SK-N-SH (cell line): ENCODE results near the gene ARCN1. TPM values are rescaled to one million over a fixed set of nuclear protein-coding genes. Genes with fewer than 3 reads are reported as not detected.

Experiments used
- CTCF ChIA-PET: fragments of 300-600, 350-600 bp; formaldehyde crosslinking; extraction: SDS; loops from one replicate; lab custom pipeline; 2021; lab: Yijun Ruan, JAX
- POLR2A ChIA-PET: fragments of 350-600 bp; sonication (Branson Sonifier 250); formaldehyde crosslinking; extraction: SDS; loops from one replicate; lab custom pipeline; 2020; ENCODE audit warnings: antibody characterized with exemption, inconsistent platforms; lab: Yijun Ruan, JAX
- DNase-seq: peaks from one replicate; pipeline ENCODE4 v3.0.0; 2012
- H2AFZ ChIP-seq: fragments of 200-600 bp; sonication (generic); 2 replicates; pipeline ENCODE4 v1.8.1; 2016; ENCODE audit warnings: antibody characterized with exemption, mild to moderate bottlenecking, low read depth
- H3F3A ChIP-seq: fragments of 200-600 bp; sonication (generic); replicated peaks from 2 replicates; pipeline ENCODE3; 2016; ENCODE audit warnings: antibody characterized with exemption, mild to moderate bottlenecking; ENCODE audit not compliant: insufficient read depth
- H3K27ac ChIP-seq, 2 experiments: fragments of 200-500 bp in 1 of 2; fragments of 200-600 bp in 1 of 2; sonication (Bioruptor generic) in 1 of 2; sonication (generic), shearing (Covaris generic) in 1 of 2; 2 replicates each; pipeline versions ENCODE4 v1.5.1 to v1.6.1; 2014 to 2016; ENCODE audit warnings: low read depth in 2 of 2, inconsistent platforms in 1 of 2, low read length in 1 of 2, mild to moderate bottlenecking in 1 of 2, mixed read lengths in 1 of 2
- H3K27me3 ChIP-seq: fragments of 200-600 bp; sonication (generic), shearing (Covaris generic); 2 replicates; pipeline ENCODE4 v1.6.1; 2016; ENCODE audit warnings: mixed run types; ENCODE audit not compliant: insufficient read depth
- H3K36me3 ChIP-seq, 2 experiments: fragments of 200-500 bp in 1 of 2; fragments of 200-600 bp in 1 of 2; sonication (Bioruptor generic) in 1 of 2; sonication (generic) in 1 of 2; replicated peaks in 1 of 2; 2 replicates each; pipeline versions ENCODE3 to v1.5.1; 2014 to 2016; ENCODE audit warnings: low read length in 1 of 2, mild to moderate bottlenecking in 1 of 2; ENCODE audit not compliant: insufficient read depth in 2 of 2, control insufficient read depth in 1 of 2
- H3K4me1 ChIP-seq, 2 experiments: fragments of 200-500 bp in 1 of 2; fragments of 200-600 bp in 1 of 2; sonication (Bioruptor generic) in 1 of 2; sonication (generic), shearing (Covaris generic) in 1 of 2; 2 replicates each; pipeline versions ENCODE4 v1.5.1 to v1.6.1; 2014 to 2016; ENCODE audit warnings: low read depth in 1 of 2, low read length in 1 of 2, mixed run types in 1 of 2; ENCODE audit not compliant: insufficient read depth in 2 of 2, control insufficient read depth in 1 of 2
- H3K4me2 ChIP-seq: fragments of 200-600 bp; sonication (generic), shearing (Covaris generic); 2 replicates; pipeline ENCODE4 v1.6.1; 2017; ENCODE audit warnings: mixed run types
- H3K4me3 ChIP-seq, 2 experiments: fragments of 200-500 bp in 1 of 2; fragments of 200-600 bp in 1 of 2; sonication (Bioruptor generic) in 1 of 2; sonication (generic), shearing (Covaris generic) in 1 of 2; 2 replicates each; pipeline versions ENCODE4 v1.5.1 to v1.8.1; 2014 to 2016; ENCODE audit warnings: low read depth in 2 of 2, inconsistent platforms in 1 of 2, low read length in 1 of 2, mild to moderate bottlenecking in 1 of 2, mixed read lengths in 1 of 2, moderate library complexity in 1 of 2
- H3K79me2 ChIP-seq: fragments of 200-600 bp; sonication (generic); 2 replicates; pipeline ENCODE4 v1.8.1; 2017; ENCODE audit warnings: mild to moderate bottlenecking; ENCODE audit not compliant: insufficient read depth
- H3K9ac ChIP-seq: fragments of 200-600 bp; sonication (generic); 2 replicates; pipeline ENCODE4 v1.6.1; 2017; ENCODE audit warnings: mixed run types
- H3K9me2 ChIP-seq: fragments of 200-600 bp; sonication (generic); 2 replicates; pipeline ENCODE4 v1.6.1; 2017; ENCODE audit warnings: mixed run types
- H3K9me3 ChIP-seq: fragments of 200-600 bp; sonication (generic); 2 replicates; pipeline ENCODE4 v1.6.1; 2017; ENCODE audit warnings: mixed run types, mild to moderate bottlenecking, moderate library complexity
- H4K20me1 ChIP-seq: fragments of 200-600 bp; sonication (generic); 2 replicates; pipeline ENCODE4 v1.6.1; 2017; ENCODE audit warnings: mild to moderate bottlenecking, mixed run types; ENCODE audit not compliant: insufficient read depth
- CHD2 ChIP-seq: fragments of 150-350 bp; IDR thresholded peaks from 2 replicates; pipeline ENCODE4 v1.6.1; 2018; ENCODE audit warnings: low read length; ENCODE audit not compliant: partially characterized antibody
- CTCF ChIP-seq: fragments of 200-600 bp; sonication (generic); IDR thresholded peaks from 2 replicates; pipeline ENCODE4 v1.6.1; 2017; ENCODE audit warnings: antibody characterized with exemption, mild to moderate bottlenecking, moderate library complexity
- EP300 ChIP-seq, 2 experiments: IDR thresholded peaks; 2 replicates each; pipeline versions ENCODE4 v1.4.0 to v1.6.1; 2012; ENCODE audit warnings: borderline replicate concordance in 1 of 2, low read depth in 1 of 2, low read length in 1 of 2
- EZH2phosphoT487 ChIP-seq: fragments of 200-600 bp; sonication (generic); IDR thresholded peaks from 2 replicates; pipeline ENCODE4 v1.6.1; 2017; ENCODE audit warnings: low read depth, mixed run types, mild to moderate bottlenecking, antibody characterized with exemption, moderate library complexity, borderline replicate concordance
- GATA2 ChIP-seq: sonication (generic); formaldehyde crosslinking; IDR thresholded peaks from 2 replicates; pipeline ENCODE4 v1.5.0; 2020; ENCODE audit warnings: mild to moderate bottlenecking, missing genetic modification reagents
- IRF3 ChIP-seq: fragments of 150-350 bp; IDR thresholded peaks from 2 replicates; pipeline ENCODE4 v1.6.1; 2016; ENCODE audit warnings: mild to moderate bottlenecking, low read depth, low read length
- JUND ChIP-seq: IDR thresholded peaks from 2 replicates; pipeline ENCODE4 v1.4.0; 2012
- MAX ChIP-seq: IDR thresholded peaks from 2 replicates; pipeline ENCODE4 v1.4.0; 2012; ENCODE audit warnings: low read depth
- NFIC ChIP-seq: IDR thresholded peaks from 2 replicates; pipeline ENCODE4 v1.4.0; 2012; ENCODE audit warnings: borderline replicate concordance
- NRF1 ChIP-seq: IDR thresholded peaks from 2 replicates; pipeline ENCODE4 v1.6.1; 2012; ENCODE audit warnings: low read depth, mild to moderate bottlenecking, low read length
- POLR2AphosphoS5 ChIP-seq: IDR thresholded peaks from 2 replicates; pipeline ENCODE4 v1.6.1; 2012; ENCODE audit warnings: low read depth, low read length
- RXRA ChIP-seq: IDR thresholded peaks from 2 replicates; pipeline ENCODE4 v1.4.0; 2012; ENCODE audit warnings: low read depth, mild to moderate bottlenecking, borderline replicate concordance
- SIN3A ChIP-seq: IDR thresholded peaks from 2 replicates; pipeline ENCODE4 v1.6.1; 2012; ENCODE audit warnings: low read depth, mild to moderate bottlenecking, low read length, moderate library complexity, borderline replicate concordance
- SMC3 ChIP-seq: IDR thresholded peaks from 2 replicates; pipeline ENCODE4 v1.6.1; 2012; ENCODE audit warnings: low read depth, low read length, improper control_type of control experiment
- TEAD4 ChIP-seq: IDR thresholded peaks from 2 replicates; pipeline ENCODE4 v1.4.0; 2012; ENCODE audit warnings: mild to moderate bottlenecking, borderline replicate concordance; ENCODE audit not compliant: insufficient read depth
- ZBTB33 ChIP-seq: IDR thresholded peaks from 2 replicates; pipeline ENCODE4 v1.4.0; 2012; ENCODE audit warnings: low read depth, borderline replicate concordance
- WGBS: methylation state at CpG from one replicate; pipeline ENCODE4 v1.1.6; 2017; ENCODE audit warnings: low lambda C conversion rate; 5-methylcytosine and 5-hydroxymethylcytosine counted together
- polyA plus RNA-seq, 3 experiments: library from polyadenylated mRNA; depleted of rRNA; stranded (reverse); fragments of >200 nt; gene quantifications; 2 replicates each; pipeline ENCODE4 v1.2.3, GENCODE V29; 2012

The ARCN1 gene
- polyA plus RNA-seq, 1 of the 3 experiments (the other 2 are of a cell fraction), result 128 TPM

- CTCF ChIA-PET, result interaction anchor here (0.8 kb wide), 1 partner anchor 9 kb away, joined by 3 read pairs; no protein-coding TSS in a partner anchor
- POLR2A ChIA-PET, result no interaction called here
- H3K4me3 ChIP-seq, result no peak overlapping the region
Observed at GRCh38 chr11:118649941-118650340, 77.7 kb downstream of the ARCN1 start.

GRCh38 chr11:118650366-118650765 is 78.2 kb downstream of the ARCN1 start:
- no peak for TF ChIP-seq TEAD4
- TF ChIP-seq SMC3, result no peak
- TF ChIP-seq IRF3, result no peak
- TF ChIP-seq CHD2, result no peak
- TF ChIP-seq CTCF, result no peak
- no peak for TF ChIP-seq NFIC
- TF ChIP-seq RXRA, result no peak
- TF ChIP-seq NRF1, result no peak
- no peak for TF ChIP-seq EP300 (IDR thresholded peaks at IDR 0.05; ENCODE audit: borderline replicate concordance in 1 of 2, low read depth in 1 of 2, low read length in 1 of 2)
- TF ChIP-seq POLR2AphosphoS5, result no peak
- no peak for TF ChIP-seq ZBTB33
- TF ChIP-seq EZH2phosphoT487, result no peak
- TF ChIP-seq MAX, result no peak
- 93% methylated on average over 8 of the region's 8 CpGs for WGBS
- Histone ChIP-seq H3K9me2 (no peaks in the 10 kb centered on the region), H3F3A (peaks cover 26% of the 10 kb centered on the region), H4K20me1 (peaks cover 23% of the 10 kb centered on the region), H3K4me1 (peaks cover 0 to 3% of the 10 kb centered on the region in 2 experiments; a peak in 2 of 4 replicates), H3K27me3 (no peaks in the 10 kb centered on the region), H3K9ac (no peak overlapping the region), H3K9me3 (no peaks in the 10 kb centered on the region), H3K79me2 (peaks cover 11% of the 10 kb centered on the region; the same call in 1 of the 2 replicates), H3K4me2 (no peak overlapping the region), H2AFZ (no peak overlapping the region), H3K4me3 (no peak overlapping the region), H3K27ac (no peak overlapping the region), H3K36me3 (peaks cover 72 to 78% of the 10 kb centered on the region in 2 experiments)
- POLR2A ChIA-PET, result no interaction called here
- DNase-seq, result no peak
- CTCF ChIA-PET, result interaction anchor here (0.8 to 1.0 kb wide), 2 partner anchors 9 to 10 kb away, joined by 3 read pairs; no protein-coding TSS in a partner anchor

More at GRCh38 chr11:118649941-118650340, 77.7 kb downstream of the ARCN1 start:
- DNase-seq, result no peak
- TF ChIP-seq CHD2, result no peak
- TF ChIP-seq NRF1, result no peak
- no peak for TF ChIP-seq GATA2 (CRISPR knock-in tag)
- TF ChIP-seq JUND, result no peak
- TF ChIP-seq TEAD4, result no peak
- no peak for TF ChIP-seq SIN3A
- TF ChIP-seq POLR2AphosphoS5, result no peak
- TF ChIP-seq RXRA, result no peak
- no peak overlapping the region for H3K27ac ChIP-seq
- peaks cover 23% of the 10 kb centered on the region for H4K20me1 ChIP-seq
- no peak overlapping the region for H3K4me2 ChIP-seq
- H3F3A ChIP-seq, result peaks cover 26% of the 10 kb centered on the region
- peaks cover 0 to 3% of the 10 kb centered on the region in 2 experiments; a peak in 2 of 4 replicates for H3K4me1 ChIP-seq
- H3K9me2 ChIP-seq, result no peaks in the 10 kb centered on the region
- 97% methylated on average over 9 of the region's 10 CpGs for WGBS
- no peaks in the 10 kb centered on the region for H3K27me3 ChIP-seq
- peaks cover 72 to 76% of the 10 kb centered on the region in 2 experiments for H3K36me3 ChIP-seq
- no peaks in the 10 kb centered on the region for H3K9me3 ChIP-seq
- peaks cover 12% of the 10 kb centered on the region; the same call in 1 of the 2 replicates for H3K79me2 ChIP-seq
- H3K9ac ChIP-seq, result no peak overlapping the region
- no peak overlapping the region for H2AFZ ChIP-seq
